CD4-positive, alpha-beta T cell (primary cell): ENCODE results near the gene FNDC3A. TPM values are rescaled to one million over a fixed set of nuclear protein-coding genes. Genes with fewer than 3 reads are reported as not detected.

ENCODE experiments used
- ATAC-seq: fragments of 200-7000 bp; cut with Tn5 transposase; one replicate; pipeline ENCODE4 v1.10.0; 2022; ENCODE audit warnings: mild to moderate bottlenecking; ENCODE audit not compliant: poor library complexity
- CTCF ChIA-PET: fragments of 350-600 bp; sonication (Branson Sonifier 250); formaldehyde crosslinking; loops from one replicate; lab custom pipeline; 2021; ENCODE audit warnings: antibody characterized with exemption, inconsistent platforms; lab: Charles Lee
- POLR2A ChIA-PET: fragments of 350-600 bp; sonication (Branson Sonifier 250); formaldehyde crosslinking; loops from one replicate; lab custom pipeline; 2021; ENCODE audit warnings: antibody characterized with exemption, inconsistent platforms; lab: Charles Lee
- DNase-seq, 14 experiments: peaks; one replicate each; pipeline ENCODE4 v3.0.0-alpha.2; 2013 to 2020; ENCODE audit warnings: mixed read lengths in 2 of 14
- H3K27ac ChIP-seq, 2 donors: one replicate each; pipeline versions ENCODE4 v1.5.1 to v1.7.0; 2013; ENCODE audit warnings: low read length in 2 of 2, low read depth in 1 of 2, mild to moderate bottlenecking in 1 of 2
- H3K27me3 ChIP-seq, 2 experiments: 1 replicate in 1 of 2; 2 replicates in 1 of 2; pipeline versions ENCODE4 v1.6.1 to v1.7.0; 2013; ENCODE audit warnings: low read length in 2 of 2, control low read depth in 1 of 2, mild to moderate bottlenecking in 1 of 2, moderate library complexity in 1 of 2; ENCODE audit not compliant: insufficient read depth in 2 of 2, control insufficient read depth in 1 of 2
- H3K36me3 ChIP-seq: one replicate; pipeline ENCODE4 v1.6.1; 2013; ENCODE audit warnings: low read length, control low read depth; ENCODE audit not compliant: insufficient read depth
- H3K4me1 ChIP-seq: one replicate; pipeline ENCODE4 v1.6.1; 2013; ENCODE audit warnings: low read length, control low read depth; ENCODE audit not compliant: insufficient read depth
- H3K4me3 ChIP-seq: one replicate; pipeline ENCODE4 v1.5.1; 2013; ENCODE audit warnings: mild to moderate bottlenecking, low read length, moderate library complexity
- H3K9me3 ChIP-seq, 2 experiments: 1 replicate in 1 of 2; 2 replicates in 1 of 2; pipeline versions ENCODE4 v1.6.1 to v1.7.0; 2013; ENCODE audit warnings: low read length in 2 of 2, mild to moderate bottlenecking in 2 of 2, control low read depth in 1 of 2, moderate library complexity in 1 of 2; ENCODE audit not compliant: control insufficient read depth in 1 of 2, insufficient read depth in 1 of 2
- H3K27ac Mint-ChIP-seq: one replicate; pipeline ENCODE4 v1.8.0; 2020; ENCODE audit warnings: mixed read lengths
- H3K27me3 Mint-ChIP-seq: one replicate; pipeline ENCODE4 v1.8.0; 2021; ENCODE audit warnings: mixed read lengths
- H3K36me3 Mint-ChIP-seq: one replicate; pipeline ENCODE4 v1.8.0; 2021; ENCODE audit warnings: low read depth, mixed read lengths
- H3K4me1 Mint-ChIP-seq: one replicate; pipeline ENCODE4 v1.8.0; 2021; ENCODE audit warnings: low read depth, mixed read lengths
- H3K4me3 Mint-ChIP-seq: one replicate; pipeline ENCODE4 v1.8.0; 2020; ENCODE audit warnings: mild to moderate bottlenecking, mixed read lengths
- H3K9me3 Mint-ChIP-seq: one replicate; pipeline ENCODE4 v1.8.0; 2020; ENCODE audit warnings: mixed read lengths
- intact Hi-C, 2 experiments: fragments of 100-400 bp; cut with DNase I in 1 of 2; cut with micrococcal nuclease in 1 of 2; formaldehyde crosslinking; loops; one replicate each; pipeline versions ENCODE4 v1.15.1 to v1.9.0; 2023 to 2025; cut with DNase I, micrococcal nuclease
- total RNA-seq, 174 experiments: library from RNA in 2 of 174; stranded (reverse) in 2 of 174; gene quantifications; one replicate each; pipeline ENCODE4 v1.2.3 and lab custom pipeline; 2021 to 2026
- TF ChIP-seq, protein P1 (sequence below): fragments of 200-600 bp; IDR thresholded peaks from one replicate; pipeline ENCODE4 v1.8.0; 2022; ENCODE audit warnings: antibody characterized with exemption, mild to moderate bottlenecking

The FNDC3A gene
- total RNA-seq, 2 experiments from 2014 or later, result 27.7 to 28.6 TPM

DNA sequence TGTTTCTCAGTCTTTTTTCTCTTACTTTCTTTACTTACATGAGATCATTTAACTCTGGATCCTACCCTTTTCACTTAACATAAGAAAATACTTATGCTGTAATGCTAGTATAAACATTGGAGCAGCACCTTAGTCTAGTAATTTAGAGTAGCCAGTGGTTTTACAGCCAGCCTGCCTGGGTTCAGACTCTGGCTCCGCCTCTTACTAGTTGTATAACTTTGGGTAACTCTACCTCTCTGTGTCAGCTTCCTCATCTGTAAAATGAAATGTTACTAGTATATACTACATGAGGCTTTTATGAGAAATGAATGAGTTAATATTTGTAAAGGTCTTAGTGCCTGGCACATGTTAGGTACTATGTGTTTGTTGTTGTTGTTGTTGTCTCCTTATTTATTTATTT, 277.6 kb downstream of the FNDC3A start:
- H3K4me1 Mint-ChIP-seq, result peaks cover 84% of the 10 kb centered on the region
- ChIA-PET POLR2A (no interaction called here), CTCF (interaction anchor here (1.9 kb wide), 1 partner anchor 13 kb away, joined by 4 read pairs; no protein-coding TSS in a partner anchor)
- no peaks in the 10 kb centered on the region for H3K27me3 Mint-ChIP-seq
- Histone ChIP-seq H3K9me3 (no peaks in the 10 kb centered on the region), H3K4me1 (peaks cover 21% of the 10 kb centered on the region), H3K27ac (no peak overlapping the region), H3K36me3 (peaks cover 21% of the 10 kb centered on the region), H3K4me3 (no peak overlapping the region), H3K27me3 (no peaks in the 10 kb centered on the region)
- DNase-seq, result no peak
- no peak overlapping the region for H3K27ac Mint-ChIP-seq
- no peak overlapping the region for H3K4me3 Mint-ChIP-seq
- no peak for ATAC-seq
- TF ChIP-seq, protein P1, sequence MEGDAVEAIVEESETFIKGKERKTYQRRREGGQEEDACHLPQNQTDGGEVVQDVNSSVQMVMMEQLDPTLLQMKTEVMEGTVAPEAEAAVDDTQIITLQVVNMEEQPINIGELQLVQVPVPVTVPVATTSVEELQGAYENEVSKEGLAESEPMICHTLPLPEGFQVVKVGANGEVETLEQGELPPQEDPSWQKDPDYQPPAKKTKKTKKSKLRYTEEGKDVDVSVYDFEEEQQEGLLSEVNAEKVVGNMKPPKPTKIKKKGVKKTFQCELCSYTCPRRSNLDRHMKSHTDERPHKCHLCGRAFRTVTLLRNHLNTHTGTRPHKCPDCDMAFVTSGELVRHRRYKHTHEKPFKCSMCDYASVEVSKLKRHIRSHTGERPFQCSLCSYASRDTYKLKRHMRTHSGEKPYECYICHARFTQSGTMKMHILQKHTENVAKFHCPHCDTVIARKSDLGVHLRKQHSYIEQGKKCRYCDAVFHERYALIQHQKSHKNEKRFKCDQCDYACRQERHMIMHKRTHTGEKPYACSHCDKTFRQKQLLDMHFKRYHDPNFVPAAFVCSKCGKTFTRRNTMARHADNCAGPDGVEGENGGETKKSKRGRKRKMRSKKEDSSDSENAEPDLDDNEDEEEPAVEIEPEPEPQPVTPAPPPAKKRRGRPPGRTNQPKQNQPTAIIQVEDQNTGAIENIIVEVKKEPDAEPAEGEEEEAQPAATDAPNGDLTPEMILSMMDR, result no peak
- peaks cover 57% of the 10 kb centered on the region for H3K36me3 Mint-ChIP-seq
- intact Hi-C loops, result no loop called here
- H3K9me3 Mint-ChIP-seq, result no peaks in the 10 kb centered on the region

GRCh38 chr13:49254007-49254406, 278.3 kb downstream of the FNDC3A start:
- H3K27ac ChIP-seq, result no peak overlapping the region
- intact Hi-C loops, result no loop called here
- H3K27ac Mint-ChIP-seq, result peak overlapping the region; percentile 65

DNA sequence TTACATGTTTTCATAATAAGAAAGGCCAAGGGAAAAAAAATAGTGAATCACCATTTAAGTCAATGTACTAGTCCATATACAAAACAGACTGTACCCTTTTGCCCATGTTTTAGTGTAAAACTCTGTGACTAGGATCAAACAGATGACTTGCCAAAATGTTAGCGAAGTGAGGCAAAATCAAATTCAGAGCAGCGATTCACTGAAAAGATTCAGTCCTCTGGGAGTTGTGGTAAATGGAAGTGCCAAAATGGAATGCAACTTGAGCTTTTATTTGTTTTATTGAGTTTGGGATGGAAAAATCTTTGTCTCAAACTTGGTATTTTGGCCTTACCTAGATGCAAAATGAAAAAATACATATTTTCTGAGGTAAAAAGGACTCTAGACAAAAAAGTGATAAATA, 281.1 kb downstream of the FNDC3A start:
- no peaks in the 10 kb centered on the region for H3K27me3 Mint-ChIP-seq
- ChIA-PET POLR2A (interaction anchor here (2.8 kb wide), 1 partner anchor 9 kb away, joined by 26 read pairs; the partner anchor contains the start of gene CDADC1), CTCF (no interaction called here)
- DNase-seq, result no peak
- intact Hi-C loops, result no loop called here
- Histone ChIP-seq H3K27ac (no peak overlapping the region), H3K4me3 (no peak overlapping the region), H3K4me1 (peaks cover 8% of the 10 kb centered on the region), H3K36me3 (peaks cover 44% of the 10 kb centered on the region), H3K27me3 (no peaks in the 10 kb centered on the region), H3K9me3 (no peaks in the 10 kb centered on the region)
- H3K36me3 Mint-ChIP-seq, result peaks cover 77% of the 10 kb centered on the region
- H3K27ac Mint-ChIP-seq, result peak overlapping the region; percentile 82
- H3K9me3 Mint-ChIP-seq, result no peaks in the 10 kb centered on the region
- peaks cover 58% of the 10 kb centered on the region for H3K4me1 Mint-ChIP-seq
- ATAC-seq, result no peak
- H3K4me3 Mint-ChIP-seq, result peak overlapping the region; percentile 64
- TF ChIP-seq, protein P1, result no peak

More at GRCh38 chr13:49254007-49254406, 278.3 kb downstream of the FNDC3A start:
- Mint-ChIP-seq H3K36me3 (peaks cover 55% of the 10 kb centered on the region), H3K4me3 (no peak overlapping the region), H3K4me1 (peaks cover 81% of the 10 kb centered on the region), H3K27me3 (no peaks in the 10 kb centered on the region), H3K9me3 (no peaks in the 10 kb centered on the region)
- DNase-seq, result peak in 1 of 14 experiments; percentile 16
- no peak for ATAC-seq
- TF ChIP-seq, protein P1, result no peak
- Histone ChIP-seq H3K4me1 (peaks cover 15% of the 10 kb centered on the region), H3K9me3 (no peaks in the 10 kb centered on the region), H3K4me3 (no peak overlapping the region), H3K27me3 (no peaks in the 10 kb centered on the region), H3K36me3 (peaks cover 21% of the 10 kb centered on the region)
- POLR2A ChIA-PET, result no interaction called here
- CTCF ChIA-PET, result no interaction called here
